Measurements from ENCODE around the gene VEGFC.
A peak's percentile ranks its signal among the peaks of the same experiment; 100 is the strongest.

The VEGFC gene

GRCh38 chr4:176814770-176815169, 22.0 kb upstream of the VEGFC start:
- no peak overlapping the region for H3K4me3 Mint-ChIP-seq
- no peaks in the 10 kb centered on the region for H3K27me3 Mint-ChIP-seq
- H3K36me3 Mint-ChIP-seq (ENCODE audit: low read depth) = no peaks in the 10 kb centered on the region
- DNase-seq = no peak
- H3K9me3 Mint-ChIP-seq = no peaks in the 10 kb centered on the region
- H3K27ac Mint-ChIP-seq = no peak overlapping the region
- H3K4me1 Mint-ChIP-seq (ENCODE audit: low read depth) = no peaks in the 10 kb centered on the region

DNA sequence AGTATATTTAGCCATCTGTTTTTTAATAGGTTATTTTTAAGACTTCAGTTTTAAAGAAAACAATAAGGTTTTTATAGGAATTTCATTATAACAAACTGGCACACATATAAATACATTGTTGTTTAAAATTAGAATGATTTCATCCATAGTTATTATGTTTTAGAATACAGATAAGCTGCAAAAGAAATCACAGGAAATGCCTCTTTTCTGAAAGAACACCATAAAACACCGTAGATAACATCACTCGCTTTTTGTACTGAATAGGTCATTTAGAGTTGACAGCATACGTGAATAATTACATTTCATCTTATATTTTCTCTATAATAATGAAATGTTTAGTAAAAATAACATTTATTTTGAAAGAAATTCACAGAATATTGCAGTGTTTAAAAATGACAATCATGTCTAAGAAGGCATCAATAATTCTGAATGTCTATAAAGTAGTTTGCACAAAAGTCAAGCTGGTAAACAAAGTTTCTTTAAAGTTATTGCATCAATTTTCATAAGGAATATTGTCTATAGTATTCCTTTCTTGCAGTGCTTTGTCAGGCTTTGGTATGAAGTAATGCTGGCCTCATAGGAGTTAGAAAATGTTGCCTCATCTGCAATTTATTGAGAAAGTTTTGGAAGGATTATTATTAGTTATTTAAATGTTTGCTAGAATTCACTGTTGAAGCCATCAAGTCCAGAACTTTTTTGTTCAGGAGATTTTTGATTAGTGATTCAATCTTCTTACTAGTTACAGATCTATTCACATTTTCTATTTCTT, 17.9 kb upstream of the VEGFC start:
- Mint-ChIP-seq H3K36me3 (ENCODE audit: low read depth) (no peaks in the 10 kb centered on the region), H3K27ac (no peak overlapping the region), H3K4me1 (ENCODE audit: low read depth) (no peaks in the 10 kb centered on the region), H3K9me3 (peaks cover 16% of the 10 kb centered on the region), H3K4me3 (no peak overlapping the region), H3K27me3 (no peaks in the 10 kb centered on the region)
- no peak for DNase-seq

DNA sequence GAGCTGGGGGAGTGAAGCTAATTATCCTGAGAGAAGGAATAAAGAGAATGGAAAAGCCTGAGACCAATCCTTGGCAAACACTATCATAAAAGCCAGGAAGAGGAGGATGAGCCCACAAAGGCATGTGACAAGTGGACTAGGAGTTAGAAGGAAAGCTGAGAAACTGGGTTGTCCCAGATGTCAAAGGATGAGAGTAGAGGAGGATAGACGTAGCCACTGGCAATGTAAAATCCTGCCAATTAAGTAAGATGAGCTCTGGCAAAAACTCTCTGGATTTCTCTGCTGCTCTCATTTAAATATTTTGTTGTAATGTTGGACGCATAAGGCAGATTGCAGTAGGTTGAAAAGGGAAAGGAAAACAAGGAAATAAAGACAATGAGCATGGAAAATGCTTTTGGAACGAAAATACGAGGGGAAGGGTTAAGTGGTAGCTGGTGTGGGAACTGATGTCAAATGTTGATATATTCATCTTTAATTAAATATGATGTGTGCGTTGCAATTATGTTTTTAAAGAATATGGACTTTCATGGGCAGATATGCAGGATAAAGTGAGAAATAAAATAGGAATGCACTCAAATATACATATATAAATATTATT, 14.2 kb upstream of the VEGFC start:
- Mint-ChIP-seq H3K4me1 (ENCODE audit: low read depth) (no peaks in the 10 kb centered on the region), H3K27me3 (peaks cover 2% of the 10 kb centered on the region), H3K4me3 (no peak overlapping the region), H3K36me3 (ENCODE audit: low read depth) (no peaks in the 10 kb centered on the region), H3K27ac (no peak overlapping the region), H3K9me3 (peaks cover 19% of the 10 kb centered on the region)
- no peak for DNase-seq

GRCh38 chr4:176805155-176805554, 12.4 kb upstream of the VEGFC start:
- Mint-ChIP-seq H3K27ac (no peak overlapping the region), H3K4me3 (no peak overlapping the region), H3K9me3 (peaks cover 19% of the 10 kb centered on the region), H3K27me3 (peaks cover 2% of the 10 kb centered on the region), H3K36me3 (ENCODE audit: low read depth) (no peaks in the 10 kb centered on the region), H3K4me1 (ENCODE audit: low read depth) (no peaks in the 10 kb centered on the region)
- no peak for DNase-seq

DNA sequence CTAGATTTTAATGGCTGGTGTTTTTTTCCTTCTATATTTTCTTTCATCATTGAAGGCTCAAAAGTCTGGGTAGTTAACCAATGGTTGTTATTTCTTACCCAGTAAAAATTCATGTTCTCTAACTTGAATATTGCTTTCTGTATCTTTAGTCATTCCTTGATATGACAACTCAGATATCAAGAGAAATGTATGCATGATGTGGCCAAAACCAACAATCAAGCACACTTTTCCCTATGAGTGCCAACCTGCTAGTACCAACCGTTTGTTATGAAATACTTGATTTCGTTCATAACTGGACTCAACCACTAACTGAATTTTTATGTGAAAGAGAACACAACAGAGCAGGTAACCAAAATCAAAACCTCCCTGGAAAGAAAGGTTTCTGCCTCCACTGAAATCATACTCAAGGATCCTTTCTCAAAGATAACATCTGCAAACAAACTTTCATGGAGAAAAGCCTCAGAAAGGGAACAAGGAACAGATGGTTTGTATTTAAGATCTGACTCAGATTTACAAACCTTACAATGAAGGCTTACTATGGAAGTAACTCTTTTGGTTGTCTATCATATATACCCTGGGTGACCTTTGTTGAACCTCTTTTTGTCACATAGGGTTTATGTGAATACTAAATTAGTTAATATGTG, 8.3 kb upstream of the VEGFC start:
- no peaks in the 10 kb centered on the region for H3K36me3 Mint-ChIP-seq (ENCODE audit: low read depth)
- DNase-seq = no peak
- no peak overlapping the region for H3K4me3 Mint-ChIP-seq
- peaks cover 6% of the 10 kb centered on the region for H3K27me3 Mint-ChIP-seq
- peaks cover 3% of the 10 kb centered on the region for H3K9me3 Mint-ChIP-seq
- H3K4me1 Mint-ChIP-seq (ENCODE audit: low read depth) = no peaks in the 10 kb centered on the region
- no peak overlapping the region for H3K27ac Mint-ChIP-seq

GRCh38 chr4:176799653-176800052, 6.9 kb upstream of the VEGFC start:
- DNase-seq = no peak
- no peaks in the 10 kb centered on the region for H3K4me1 Mint-ChIP-seq (ENCODE audit: low read depth)
- no peak overlapping the region for H3K27ac Mint-ChIP-seq
- no peak overlapping the region for H3K4me3 Mint-ChIP-seq
- no peaks in the 10 kb centered on the region for H3K9me3 Mint-ChIP-seq
- peaks cover 11% of the 10 kb centered on the region for H3K27me3 Mint-ChIP-seq
- no peaks in the 10 kb centered on the region for H3K36me3 Mint-ChIP-seq (ENCODE audit: low read depth)

GRCh38 chr4:176798540-176798939, 5.8 kb upstream of the VEGFC start:
- peaks cover 22% of the 10 kb centered on the region for H3K27me3 Mint-ChIP-seq
- no peaks in the 10 kb centered on the region for H3K36me3 Mint-ChIP-seq (ENCODE audit: low read depth)
- no peak for DNase-seq
- H3K27ac Mint-ChIP-seq = no peak overlapping the region
- H3K9me3 Mint-ChIP-seq = no peaks in the 10 kb centered on the region
- H3K4me1 Mint-ChIP-seq (ENCODE audit: low read depth) = no peaks in the 10 kb centered on the region
- no peak overlapping the region for H3K4me3 Mint-ChIP-seq

GRCh38 chr4:176795441-176795840, 2.7 kb upstream of the VEGFC start:
- H3K4me3 Mint-ChIP-seq = no peak overlapping the region
- H3K36me3 Mint-ChIP-seq (ENCODE audit: low read depth) = no peaks in the 10 kb centered on the region
- no peak for DNase-seq
- no peak overlapping the region for H3K27ac Mint-ChIP-seq
- H3K9me3 Mint-ChIP-seq = no peaks in the 10 kb centered on the region
- H3K4me1 Mint-ChIP-seq (ENCODE audit: low read depth) = peaks cover 10% of the 10 kb centered on the region
- peaks cover 41% of the 10 kb centered on the region for H3K27me3 Mint-ChIP-seq

- peaks cover 10% of the 10 kb centered on the region for H3K4me1 Mint-ChIP-seq (ENCODE audit: low read depth)
- no peaks in the 10 kb centered on the region for H3K36me3 Mint-ChIP-seq (ENCODE audit: low read depth)
- H3K27ac Mint-ChIP-seq = no peak overlapping the region
- H3K27me3 Mint-ChIP-seq = peaks cover 49% of the 10 kb centered on the region
- H3K9me3 Mint-ChIP-seq = no peaks in the 10 kb centered on the region
- H3K4me3 Mint-ChIP-seq = no peak overlapping the region
- no peak for DNase-seq
Measured at GRCh38 chr4:176794651-176795050, 1.9 kb upstream of the VEGFC start.

GRCh38 chr4:176794151-176794550, 1.4 kb upstream of the VEGFC start:
- Mint-ChIP-seq H3K4me3 (no peak overlapping the region), H3K27me3 (peaks cover 53% of the 10 kb centered on the region)
- no peak for DNase-seq

GRCh38 chr4:176793060-176793605, 411 bp upstream of the VEGFC start:
- no peak for DNase-seq
- H3K27ac Mint-ChIP-seq = no peak overlapping the region
- no peaks in the 10 kb centered on the region for H3K36me3 Mint-ChIP-seq (ENCODE audit: low read depth)
- no peaks in the 10 kb centered on the region for H3K9me3 Mint-ChIP-seq
- no peak overlapping the region for H3K4me3 Mint-ChIP-seq
- peaks cover 58% of the 10 kb centered on the region for H3K27me3 Mint-ChIP-seq
- H3K4me1 Mint-ChIP-seq (ENCODE audit: low read depth) = peaks cover 10% of the 10 kb centered on the region

More at GRCh38 chr4:176794151-176794550, 1.4 kb upstream of the VEGFC start:
- H3K9me3 Mint-ChIP-seq = no peaks in the 10 kb centered on the region
- no peak overlapping the region for H3K27ac Mint-ChIP-seq
- H3K36me3 Mint-ChIP-seq (ENCODE audit: low read depth) = no peaks in the 10 kb centered on the region
- peaks cover 10% of the 10 kb centered on the region for H3K4me1 Mint-ChIP-seq (ENCODE audit: low read depth)

DNA sequence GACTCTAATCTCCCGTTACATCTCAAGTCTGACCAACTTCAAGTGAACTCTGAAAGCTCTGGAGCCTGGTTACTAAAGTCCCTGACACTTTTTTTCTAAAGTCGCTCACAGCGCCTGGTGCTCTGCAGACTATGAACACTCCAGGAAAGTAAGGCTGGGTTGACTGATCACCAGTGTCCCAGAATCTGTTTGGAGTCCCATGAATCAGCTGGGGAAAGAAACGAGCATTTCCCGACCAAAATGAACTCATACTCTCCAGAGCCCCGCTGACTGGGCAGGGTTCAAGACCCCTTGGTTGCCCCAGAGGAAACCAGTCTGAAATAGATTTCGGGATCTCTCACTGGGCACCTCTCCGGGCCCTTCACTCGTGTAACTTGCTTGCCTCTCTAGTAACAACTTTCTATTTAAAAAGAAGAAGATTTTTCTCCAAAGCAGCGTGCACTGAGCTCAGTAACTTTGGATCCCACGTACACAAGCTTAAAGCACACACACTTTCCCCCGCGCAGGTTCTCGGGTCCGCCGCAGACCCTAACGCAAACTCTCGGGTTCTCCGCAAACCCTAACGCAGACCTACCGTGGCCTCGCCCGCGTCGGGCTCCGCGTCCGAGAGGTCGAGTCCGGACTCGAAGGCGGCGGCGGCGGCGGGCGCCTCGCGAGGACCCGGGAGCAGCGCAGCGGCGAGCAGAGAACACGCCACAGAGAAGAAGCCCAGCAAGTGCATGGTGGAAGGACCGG, 964 bp downstream of the VEGFC start:
- peaks cover 54% of the 10 kb centered on the region for H3K27me3 Mint-ChIP-seq
- no peak for DNase-seq
- no peaks in the 10 kb centered on the region for H3K36me3 Mint-ChIP-seq (ENCODE audit: low read depth)
- H3K4me3 Mint-ChIP-seq = peak overlapping the region; percentile 23
- no peak overlapping the region for H3K27ac Mint-ChIP-seq
- peaks cover 10% of the 10 kb centered on the region for H3K4me1 Mint-ChIP-seq (ENCODE audit: low read depth)
- no peaks in the 10 kb centered on the region for H3K9me3 Mint-ChIP-seq

GRCh38 chr4:176790398-176790797, 2.3 kb downstream of the VEGFC start:
- H3K36me3 Mint-ChIP-seq (ENCODE audit: low read depth) = no peaks in the 10 kb centered on the region
- no peak overlapping the region for H3K4me3 Mint-ChIP-seq
- no peaks in the 10 kb centered on the region for H3K9me3 Mint-ChIP-seq
- H3K27me3 Mint-ChIP-seq = peaks cover 50% of the 10 kb centered on the region
- H3K27ac Mint-ChIP-seq = no peak overlapping the region
- no peak for DNase-seq
- peaks cover 10% of the 10 kb centered on the region for H3K4me1 Mint-ChIP-seq (ENCODE audit: low read depth)

- H3K36me3 Mint-ChIP-seq (ENCODE audit: low read depth) = no peaks in the 10 kb centered on the region
- H3K27me3 Mint-ChIP-seq = peaks cover 48% of the 10 kb centered on the region
- no peak overlapping the region for H3K4me3 Mint-ChIP-seq
- no peak for DNase-seq
- H3K9me3 Mint-ChIP-seq = no peaks in the 10 kb centered on the region
- peaks cover 10% of the 10 kb centered on the region for H3K4me1 Mint-ChIP-seq (ENCODE audit: low read depth)
- no peak overlapping the region for H3K27ac Mint-ChIP-seq
Measured at GRCh38 chr4:176789955-176790354, 2.8 kb downstream of the VEGFC start.
